ENCODE data around the gene PRKCA. TPM values are rescaled to one million over a fixed set of nuclear protein-coding genes. Genes with fewer than 3 reads are reported as not detected.

PRKCA gene
- total and polyA plus RNA-seq, 9 of the 15 experiments (the other 6 are each of a cell fraction or from before 2014, with no cell fraction given): 3.2 to 33.0 (median 17.8) TPM

GRCh38 chr17:66310528-66311148, 8.2 kb downstream of the PRKCA start (continued):
- TF ChIP-seq HMGXB4 (CRISPR knock-in tag; IDR thresholded peaks at IDR 0.05): no peak
- no peak for TF ChIP-seq REST (IDR thresholded peaks at IDR 0.05; ENCODE audit: borderline replicate concordance)
- TF ChIP-seq REST (CRISPR knock-in tag; IDR thresholded peaks at IDR 0.05; ENCODE audit: low read depth): no peak
- TF ChIP-seq PRMT5 (CRISPR knock-in tag; IDR thresholded peaks at IDR 0.05): no peak
- TF ChIP-seq FOXP1 (CRISPR knock-in tag; IDR thresholded peaks at IDR 0.05): no peak
- no peak for TF ChIP-seq ZBTB12 (CRISPR knock-in tag; IDR thresholded peaks at IDR 0.05)
- no peak for TF ChIP-seq SNAPC5 (CRISPR knock-in tag; IDR thresholded peaks at IDR 0.05)
- TF ChIP-seq E4F1 (CRISPR knock-in tag; IDR thresholded peaks at IDR 0.05; ENCODE audit: borderline replicate concordance): no peak
- no peak for TF ChIP-seq ZNF561 (CRISPR knock-in tag; conservative IDR thresholded peaks at IDR 0.05)
- no peak for TF ChIP-seq MAX (CRISPR knock-in tag; IDR thresholded peaks at IDR 0.05)
- TF ChIP-seq ZNF316 (IDR thresholded peaks at IDR 0.05): no peak

All from K562 (cell line).